NCI-H446 treated with DMSO at 0.1 percent for 48 hours (cell line): Measurements from ENCODE around the gene RAMP2.
A peak's percentile ranks its signal among the peaks of the same experiment; 100 is the strongest.

Source experiments
- DNase-seq: peaks from one replicate; lab custom pipeline; 2025; lab: John Stamatoyannopoulos, UW

The RAMP2 gene

GRCh38 chr17:42795061-42795460 lies 34.0 kb downstream of the RAMP2 start:
- DNase-seq, result no peak

GRCh38 chr17:42795465-42795864 lies 34.4 kb downstream of the RAMP2 start:
- no peak for DNase-seq

GRCh38 chr17:42796066-42796758 lies 35.2 kb downstream of the RAMP2 start:
- no peak for DNase-seq

- DNase-seq, result no peak
Measured at GRCh38 chr17:42797067-42798007, 36.3 kb downstream of the RAMP2 start.

GRCh38 chr17:42798011-42798382 lies 37.0 kb downstream of the RAMP2 start:
- DNase-seq, result no peak

GRCh38 chr17:42798383-42799380 lies 37.7 kb downstream of the RAMP2 start, which contains the start of the genes CNTD1 and COA3:
Gene CNTD1, plus strand, starts transcription at chr17:42798861. Its CDS starts 207 bp downstream, at chr17:42799068.
Gene COA3, minus strand, starts transcription at chr17:42798704. Its CDS starts 23 bp downstream, at chr17:42798681.
- DNase-seq, result peak; percentile 64

- no peak for DNase-seq
Measured at GRCh38 chr17:42803074-42803883, 42.3 kb downstream of the RAMP2 start.

GRCh38 chr17:42804918-42805367 lies 43.9 kb downstream of the RAMP2 start:
- DNase-seq, result no peak

GRCh38 chr17:42806249-42806648 lies 45.2 kb downstream of the RAMP2 start:
- DNase-seq, result no peak

GRCh38 chr17:42809250-42809649 lies 48.2 kb downstream of the RAMP2 start:
- no peak for DNase-seq
